A549 (cell line): ENCODE measurements around the gene FFAR1.

Experiments used
- CTCF ChIP-seq: fragments of >200 bp; sonication (Bioruptor Twin); formaldehyde crosslinking; IDR thresholded peaks from 3 replicates; pipeline ENCODE4 v1.5.1; 2016
- EP300 ChIP-seq, 2 experiments: fragments of >200 bp; sonication (Bioruptor Twin); formaldehyde crosslinking; IDR thresholded peaks; 2 replicates in 1 of 2; 3 replicates in 1 of 2; pipeline ENCODE4 v1.6.1; 2016 to 2017
- HDAC2 ChIP-seq: fragments of 200-600 bp; sonication (generic); IDR thresholded peaks from 2 replicates; pipeline ENCODE4 v1.6.1; 2016
- KDM5A ChIP-seq: fragments of 200-600 bp; sonication (generic); IDR thresholded peaks from 2 replicates; pipeline ENCODE4 v1.6.1; 2016; ENCODE audit warnings: antibody characterized with exemption, mild to moderate bottlenecking
- NFE2L2 ChIP-seq: fragments of 150-350 bp; conservative IDR thresholded peaks from 2 replicates; pipeline ENCODE4 v1.6.1; 2014; ENCODE audit warnings: low read length
- POLR2A ChIP-seq: IDR thresholded peaks from 2 replicates; pipeline ENCODE4 v1.6.1; 2012; ENCODE audit warnings: mild to moderate bottlenecking, low read length
- POLR2AphosphoS2 ChIP-seq: conservative IDR thresholded peaks from 2 replicates; pipeline ENCODE4 v1.6.1; 2012; ENCODE audit warnings: low read length, improper control_type of control experiment, inconsistent platforms
- ZC3H11A ChIP-seq: fragments of 450-650 bp; IDR thresholded peaks from 2 replicates; pipeline ENCODE4 v1.6.1; 2014; ENCODE audit warnings: antibody characterized with exemption, mild to moderate bottlenecking
- TF ChIP-seq, protein P1 (sequence below): fragments of 200-600 bp; sonication (generic); IDR thresholded peaks from 2 replicates; pipeline ENCODE4 v1.6.1; 2016; ENCODE audit warnings: antibody characterized with exemption, mild to moderate bottlenecking, moderate library complexity
- TF ChIP-seq, protein P2 (sequence below): fragments of 450-650 bp; IDR thresholded peaks from 2 replicates; pipeline ENCODE4 v1.6.1; 2014; ENCODE audit warnings: antibody characterized with exemption

GRCh38 chr19:35340431-35340830 lies 7.3 kb upstream of the FFAR1 start:
- TF ChIP-seq CTCF = no peak
- no peak for TF ChIP-seq EP300 (IDR thresholded peaks at IDR 0.05)
- no peak for TF ChIP-seq POLR2A
- TF ChIP-seq NFE2L2 = no peak
- TF ChIP-seq, protein P1, sequence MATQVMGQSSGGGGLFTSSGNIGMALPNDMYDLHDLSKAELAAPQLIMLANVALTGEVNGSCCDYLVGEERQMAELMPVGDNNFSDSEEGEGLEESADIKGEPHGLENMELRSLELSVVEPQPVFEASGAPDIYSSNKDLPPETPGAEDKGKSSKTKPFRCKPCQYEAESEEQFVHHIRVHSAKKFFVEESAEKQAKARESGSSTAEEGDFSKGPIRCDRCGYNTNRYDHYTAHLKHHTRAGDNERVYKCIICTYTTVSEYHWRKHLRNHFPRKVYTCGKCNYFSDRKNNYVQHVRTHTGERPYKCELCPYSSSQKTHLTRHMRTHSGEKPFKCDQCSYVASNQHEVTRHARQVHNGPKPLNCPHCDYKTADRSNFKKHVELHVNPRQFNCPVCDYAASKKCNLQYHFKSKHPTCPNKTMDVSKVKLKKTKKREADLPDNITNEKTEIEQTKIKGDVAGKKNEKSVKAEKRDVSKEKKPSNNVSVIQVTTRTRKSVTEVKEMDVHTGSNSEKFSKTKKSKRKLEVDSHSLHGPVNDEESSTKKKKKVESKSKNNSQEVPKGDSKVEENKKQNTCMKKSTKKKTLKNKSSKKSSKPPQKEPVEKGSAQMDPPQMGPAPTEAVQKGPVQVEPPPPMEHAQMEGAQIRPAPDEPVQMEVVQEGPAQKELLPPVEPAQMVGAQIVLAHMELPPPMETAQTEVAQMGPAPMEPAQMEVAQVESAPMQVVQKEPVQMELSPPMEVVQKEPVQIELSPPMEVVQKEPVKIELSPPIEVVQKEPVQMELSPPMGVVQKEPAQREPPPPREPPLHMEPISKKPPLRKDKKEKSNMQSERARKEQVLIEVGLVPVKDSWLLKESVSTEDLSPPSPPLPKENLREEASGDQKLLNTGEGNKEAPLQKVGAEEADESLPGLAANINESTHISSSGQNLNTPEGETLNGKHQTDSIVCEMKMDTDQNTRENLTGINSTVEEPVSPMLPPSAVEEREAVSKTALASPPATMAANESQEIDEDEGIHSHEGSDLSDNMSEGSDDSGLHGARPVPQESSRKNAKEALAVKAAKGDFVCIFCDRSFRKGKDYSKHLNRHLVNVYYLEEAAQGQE = no peak
- no peak for TF ChIP-seq POLR2AphosphoS2
- no peak for TF ChIP-seq HDAC2
- no peak for TF ChIP-seq ZC3H11A
- TF ChIP-seq KDM5A = no peak
- TF ChIP-seq, protein P2, sequence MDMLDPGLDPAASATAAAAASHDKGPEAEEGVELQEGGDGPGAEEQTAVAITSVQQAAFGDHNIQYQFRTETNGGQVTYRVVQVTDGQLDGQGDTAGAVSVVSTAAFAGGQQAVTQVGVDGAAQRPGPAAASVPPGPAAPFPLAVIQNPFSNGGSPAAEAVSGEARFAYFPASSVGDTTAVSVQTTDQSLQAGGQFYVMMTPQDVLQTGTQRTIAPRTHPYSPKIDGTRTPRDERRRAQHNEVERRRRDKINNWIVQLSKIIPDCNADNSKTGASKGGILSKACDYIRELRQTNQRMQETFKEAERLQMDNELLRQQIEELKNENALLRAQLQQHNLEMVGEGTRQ = no peak
